Panc1 (cell line): Measurements from ENCODE around the gene NCKAP5. TPM values are rescaled to one million over a fixed set of nuclear protein-coding genes. Genes with fewer than 3 reads are reported as not detected.

Experiments
- ATAC-seq: fragments of 200-7000 bp; cut with Tn5 transposase; 2 replicates; pipeline ENCODE4 v1.9.1; 2020; ENCODE audit warnings: mild to moderate bottlenecking, moderate library complexity
- BruUV-seq: library from RNA; stranded (reverse); fragments of 400-500 nt; replicated peaks from 2 replicates; lab custom pipeline; 2021; lab: Mats Ljungman, UMichigan
- CTCF ChIA-PET: fragments of 300-600 bp; sonication (Branson Sonifier 250); formaldehyde crosslinking; loops from one replicate; lab custom pipeline; 2022; ENCODE audit warnings: antibody characterized with exemption; lab: Charles Lee
- POLR2A ChIA-PET: fragments of 300-600 bp; sonication (Branson Sonifier 250); formaldehyde crosslinking; loops from one replicate; lab custom pipeline; 2022; ENCODE audit warnings: antibody characterized with exemption; lab: Charles Lee
- DNase-seq: peaks from one replicate; pipeline ENCODE4 v3.0.0-alpha.2; 2010; ENCODE audit warnings: low read depth, low spot score
- H3K27ac ChIP-seq: 2 replicates; pipeline ENCODE4 v1.5.1; 2011; ENCODE audit warnings: mild to moderate bottlenecking, low read length, inconsistent platforms
- H3K27me3 ChIP-seq: fragments of 200-500 bp; sonication (Bioruptor generic); 2 replicates; pipeline ENCODE4 v1.6.0; 2014; ENCODE audit warnings: low read length, inconsistent platforms; ENCODE audit not compliant: control insufficient read depth, insufficient read depth
- H3K36me3 ChIP-seq: fragments of 200-500 bp; sonication (Bioruptor generic); 2 replicates; pipeline ENCODE4 v1.5.1; 2014; ENCODE audit warnings: inconsistent platforms, mild to moderate bottlenecking, low read length, moderate library complexity; ENCODE audit not compliant: control insufficient read depth, insufficient read depth
- H3K4me1 ChIP-seq: 2 replicates; pipeline ENCODE4 v1.5.1; 2011; ENCODE audit warnings: inconsistent platforms, mild to moderate bottlenecking, low read length, moderate library complexity; ENCODE audit not compliant: control insufficient read depth, insufficient read depth
- H3K4me3 ChIP-seq, 2 experiments: 2 replicates each; pipeline ENCODE4 v1.5.1; 2011 to 2012; ENCODE audit warnings: low read depth in 2 of 2, low read length in 2 of 2, mild to moderate bottlenecking in 2 of 2, inconsistent platforms in 1 of 2, moderate library complexity in 1 of 2
- H3K9me3 ChIP-seq: fragments of 200-500 bp; sonication (Bioruptor generic); 2 replicates; pipeline ENCODE4 v1.5.1; 2014; ENCODE audit warnings: low read depth, mild to moderate bottlenecking, inconsistent platforms, low read length, moderate library complexity; ENCODE audit not compliant: control insufficient read depth, insufficient read depth
- POLR2AphosphoS5 ChIP-seq: IDR thresholded peaks from 2 replicates; pipeline ENCODE4 v1.6.1; 2012; ENCODE audit warnings: mild to moderate bottlenecking, low read depth, low read length, moderate library complexity
- SIN3A ChIP-seq: IDR thresholded peaks from 2 replicates; pipeline ENCODE4 v1.6.1; 2012; ENCODE audit warnings: low read depth, mild to moderate bottlenecking, low read length, moderate library complexity, borderline replicate concordance; ENCODE audit not compliant: insufficient read depth
- TCF7L2 ChIP-seq: IDR thresholded peaks from 2 replicates; pipeline ENCODE4 v1.6.1; 2011; ENCODE audit warnings: mild to moderate bottlenecking, low read depth, low read length, inconsistent platforms
- in situ Hi-C: cut with HindIII; loops from 2 replicates; pipeline ENCODE4 v1.10.0; 2016; ENCODE audit warnings: low sequenced_read_pairs, low pct_unique_long_range_greater_than_20kb
- intact Hi-C: fragments of 100-400 bp; cut with micrococcal nuclease; formaldehyde crosslinking; loops from one replicate; pipeline ENCODE4 v1.10.0; 2022; ENCODE audit not compliant: unreplicated experiment
- total RNA-seq: library from RNA; stranded (reverse); gene quantifications from one replicate; pipeline ENCODE4 v1.2.1, GENCODE V29; 2021; ENCODE audit not compliant: unreplicated experiment
- TF ChIP-seq, protein P1 (sequence below), 2 experiments: IDR thresholded peaks; 2 replicates each; pipeline ENCODE4 v1.6.1; 2011 to 2012; ENCODE audit warnings: low read depth in 2 of 2, control low read depth in 1 of 2, low read length in 1 of 2, mild to moderate bottlenecking in 1 of 2, moderate library complexity in 1 of 2; ENCODE audit not compliant: insufficient read depth in 1 of 2
- TF ChIP-seq, protein P2 (sequence below): fragments of 450-650 bp; IDR thresholded peaks from 2 replicates; pipeline ENCODE4 v1.5.1; 2017; ENCODE audit warnings: mild to moderate bottlenecking

Gene NCKAP5
- total RNA-seq, 1 experiment from 2014 or later = 0.10 TPM

DNA sequence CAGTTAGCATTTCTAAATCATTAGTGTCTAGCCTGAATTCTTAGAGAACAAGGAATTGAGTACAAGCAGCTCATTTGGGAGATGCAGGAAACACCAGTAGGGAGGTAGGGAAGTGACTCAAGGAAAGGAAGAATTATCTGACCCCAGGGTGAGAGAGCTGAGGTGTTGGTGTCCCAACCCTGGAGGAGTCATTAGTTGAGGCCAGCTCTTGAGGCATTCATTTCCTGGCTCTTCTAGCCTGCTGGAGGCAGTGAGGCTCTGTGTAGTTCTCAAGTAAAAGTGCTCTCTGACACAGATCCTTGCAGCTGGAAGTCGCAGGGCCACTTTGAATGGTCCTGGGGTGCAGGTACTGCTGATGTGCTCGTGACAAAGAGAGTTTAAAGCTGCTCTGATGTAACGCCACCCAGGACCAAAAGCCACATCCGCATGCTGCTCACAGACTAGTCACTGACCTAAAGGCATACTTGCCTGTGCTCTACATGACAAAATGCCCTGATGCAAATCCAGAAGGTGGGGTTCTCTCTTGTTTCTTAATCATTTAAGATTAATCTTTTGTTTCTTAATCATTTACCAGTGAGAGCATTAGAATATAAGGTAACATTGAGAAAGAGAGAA, 598.8 kb downstream of the NCKAP5 start:
- in situ Hi-C loops = no loop called here
- TF ChIP-seq, protein P1, sequence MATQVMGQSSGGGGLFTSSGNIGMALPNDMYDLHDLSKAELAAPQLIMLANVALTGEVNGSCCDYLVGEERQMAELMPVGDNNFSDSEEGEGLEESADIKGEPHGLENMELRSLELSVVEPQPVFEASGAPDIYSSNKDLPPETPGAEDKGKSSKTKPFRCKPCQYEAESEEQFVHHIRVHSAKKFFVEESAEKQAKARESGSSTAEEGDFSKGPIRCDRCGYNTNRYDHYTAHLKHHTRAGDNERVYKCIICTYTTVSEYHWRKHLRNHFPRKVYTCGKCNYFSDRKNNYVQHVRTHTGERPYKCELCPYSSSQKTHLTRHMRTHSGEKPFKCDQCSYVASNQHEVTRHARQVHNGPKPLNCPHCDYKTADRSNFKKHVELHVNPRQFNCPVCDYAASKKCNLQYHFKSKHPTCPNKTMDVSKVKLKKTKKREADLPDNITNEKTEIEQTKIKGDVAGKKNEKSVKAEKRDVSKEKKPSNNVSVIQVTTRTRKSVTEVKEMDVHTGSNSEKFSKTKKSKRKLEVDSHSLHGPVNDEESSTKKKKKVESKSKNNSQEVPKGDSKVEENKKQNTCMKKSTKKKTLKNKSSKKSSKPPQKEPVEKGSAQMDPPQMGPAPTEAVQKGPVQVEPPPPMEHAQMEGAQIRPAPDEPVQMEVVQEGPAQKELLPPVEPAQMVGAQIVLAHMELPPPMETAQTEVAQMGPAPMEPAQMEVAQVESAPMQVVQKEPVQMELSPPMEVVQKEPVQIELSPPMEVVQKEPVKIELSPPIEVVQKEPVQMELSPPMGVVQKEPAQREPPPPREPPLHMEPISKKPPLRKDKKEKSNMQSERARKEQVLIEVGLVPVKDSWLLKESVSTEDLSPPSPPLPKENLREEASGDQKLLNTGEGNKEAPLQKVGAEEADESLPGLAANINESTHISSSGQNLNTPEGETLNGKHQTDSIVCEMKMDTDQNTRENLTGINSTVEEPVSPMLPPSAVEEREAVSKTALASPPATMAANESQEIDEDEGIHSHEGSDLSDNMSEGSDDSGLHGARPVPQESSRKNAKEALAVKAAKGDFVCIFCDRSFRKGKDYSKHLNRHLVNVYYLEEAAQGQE (IDR thresholded peaks at IDR 0.05; ENCODE audit: insufficient read depth in 1 of 2, low read depth in 2 of 2, low read length in 1 of 2) = no peak
- TF ChIP-seq, protein P2, sequence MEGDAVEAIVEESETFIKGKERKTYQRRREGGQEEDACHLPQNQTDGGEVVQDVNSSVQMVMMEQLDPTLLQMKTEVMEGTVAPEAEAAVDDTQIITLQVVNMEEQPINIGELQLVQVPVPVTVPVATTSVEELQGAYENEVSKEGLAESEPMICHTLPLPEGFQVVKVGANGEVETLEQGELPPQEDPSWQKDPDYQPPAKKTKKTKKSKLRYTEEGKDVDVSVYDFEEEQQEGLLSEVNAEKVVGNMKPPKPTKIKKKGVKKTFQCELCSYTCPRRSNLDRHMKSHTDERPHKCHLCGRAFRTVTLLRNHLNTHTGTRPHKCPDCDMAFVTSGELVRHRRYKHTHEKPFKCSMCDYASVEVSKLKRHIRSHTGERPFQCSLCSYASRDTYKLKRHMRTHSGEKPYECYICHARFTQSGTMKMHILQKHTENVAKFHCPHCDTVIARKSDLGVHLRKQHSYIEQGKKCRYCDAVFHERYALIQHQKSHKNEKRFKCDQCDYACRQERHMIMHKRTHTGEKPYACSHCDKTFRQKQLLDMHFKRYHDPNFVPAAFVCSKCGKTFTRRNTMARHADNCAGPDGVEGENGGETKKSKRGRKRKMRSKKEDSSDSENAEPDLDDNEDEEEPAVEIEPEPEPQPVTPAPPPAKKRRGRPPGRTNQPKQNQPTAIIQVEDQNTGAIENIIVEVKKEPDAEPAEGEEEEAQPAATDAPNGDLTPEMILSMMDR = no peak
- no peak for TF ChIP-seq TCF7L2
- no peak for TF ChIP-seq SIN3A
- TF ChIP-seq POLR2AphosphoS5 = no peak
- Histone ChIP-seq H3K27ac (no peak overlapping the region), H3K36me3 (no peaks in the 10 kb centered on the region), H3K9me3 (no peaks in the 10 kb centered on the region), H3K27me3 (no peaks in the 10 kb centered on the region), H3K4me3 (no peak overlapping the region), H3K4me1 (no peaks in the 10 kb centered on the region)
- DNase-seq = no peak
- BruUV-seq = no TSS peak
- intact Hi-C loops = no loop called here
- ChIA-PET CTCF (no interaction called here), POLR2A (no interaction called here)
- no peak for ATAC-seq

DNA sequence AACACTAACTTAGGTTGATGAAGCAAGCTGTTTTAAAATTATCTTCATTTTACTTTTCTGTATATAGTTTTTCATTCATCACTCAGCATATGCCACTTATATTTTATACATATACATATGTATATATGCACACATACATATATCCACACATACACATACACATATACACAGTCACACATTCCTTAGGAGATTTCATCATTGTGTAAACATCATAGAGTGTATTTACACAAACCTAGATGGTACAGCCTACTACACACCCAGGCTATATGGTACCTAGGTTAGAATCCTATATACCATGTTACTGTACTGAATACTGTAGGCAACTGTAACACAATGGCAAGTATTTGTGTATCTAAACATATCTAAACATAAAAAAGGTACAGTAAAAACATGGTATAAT, 602.8 kb downstream of the NCKAP5 start:
- H3K9me3 ChIP-seq = no peaks in the 10 kb centered on the region
- DNase-seq = no peak
- no peak overlapping the region for H3K27ac ChIP-seq
- BruUV-seq = no TSS peak
- intact Hi-C loops (no loop called here), in situ Hi-C loops (no loop called here)
- H3K36me3 ChIP-seq = no peaks in the 10 kb centered on the region
- no peak for ATAC-seq
- CTCF ChIA-PET = no interaction called here
- no peak overlapping the region for H3K4me3 ChIP-seq
- no peaks in the 10 kb centered on the region for H3K4me1 ChIP-seq
- POLR2A ChIA-PET = no interaction called here
- H3K27me3 ChIP-seq = no peaks in the 10 kb centered on the region
- TF ChIP-seq POLR2AphosphoS5 = no peak
- TF ChIP-seq, protein P2 = no peak
- no peak for TF ChIP-seq SIN3A
- TF ChIP-seq, protein P1 (IDR thresholded peaks at IDR 0.05; ENCODE audit: insufficient read depth in 1 of 2, low read depth in 2 of 2, low read length in 1 of 2) = no peak
- no peak for TF ChIP-seq TCF7L2
